PFSK-1 (cell line): ENCODE measurements around the gene LRRC42.

ENCODE experiments used
- FOXP2 ChIP-seq: optimal IDR thresholded peaks from 2 replicates; pipeline ENCODE3; 2011; ENCODE audit warnings: borderline replicate concordance, control low read depth, inconsistent platforms; ENCODE audit not compliant: insufficient read depth; ENCODE audit errors: extremely low read length, extremely low read depth
- POLR2AphosphoS5 ChIP-seq: IDR thresholded peaks from 2 replicates; pipeline ENCODE4 v1.6.1; 2012; ENCODE audit warnings: low read depth, mild to moderate bottlenecking, control low read depth, low read length, moderate library complexity
- SIN3A ChIP-seq: IDR thresholded peaks from 2 replicates; pipeline ENCODE4 v1.6.1; 2012; ENCODE audit warnings: mild to moderate bottlenecking, low read length, moderate library complexity, borderline replicate concordance; ENCODE audit not compliant: insufficient read depth
- TAF1 ChIP-seq: IDR thresholded peaks from 2 replicates; pipeline ENCODE4 v1.6.1; 2012; ENCODE audit warnings: low read length, control low read depth, borderline replicate concordance; ENCODE audit not compliant: insufficient read depth
- TF ChIP-seq, protein P1 (sequence below), 2 experiments: IDR thresholded peaks; 2 replicates each; pipeline versions ENCODE4 v1.6.1 to v1.8.0; 2011 to 2012; ENCODE audit warnings: low read depth in 2 of 2, low read length in 2 of 2, control low read depth in 1 of 2, inconsistent platforms in 1 of 2, mild to moderate bottlenecking in 1 of 2, moderate library complexity in 1 of 2; ENCODE audit not compliant: insufficient read depth in 1 of 2

DNA sequence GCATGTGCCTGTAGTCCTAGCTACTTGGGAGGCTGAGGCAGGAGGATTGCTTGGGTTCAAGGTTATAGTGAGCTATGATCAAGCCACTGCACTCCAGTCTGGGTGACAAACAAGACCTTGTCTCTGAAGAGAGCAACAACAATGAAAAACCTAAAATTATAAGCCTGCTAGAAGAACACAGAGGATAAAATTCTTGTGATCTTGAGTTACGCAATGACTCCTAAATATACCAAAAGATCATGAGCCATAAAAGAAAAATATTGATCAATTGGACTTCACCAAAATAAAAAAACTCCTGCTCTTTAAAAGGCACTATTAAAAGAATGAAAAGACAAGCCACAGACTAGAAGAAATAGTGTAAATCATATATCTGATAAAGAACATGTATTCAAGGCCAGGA lies 49.5 kb downstream of the LRRC42 start:
- no peak for TF ChIP-seq POLR2AphosphoS5
- no peak for TF ChIP-seq SIN3A
- no peak for TF ChIP-seq TAF1
- TF ChIP-seq FOXP2, result no peak
- TF ChIP-seq, protein P1, sequence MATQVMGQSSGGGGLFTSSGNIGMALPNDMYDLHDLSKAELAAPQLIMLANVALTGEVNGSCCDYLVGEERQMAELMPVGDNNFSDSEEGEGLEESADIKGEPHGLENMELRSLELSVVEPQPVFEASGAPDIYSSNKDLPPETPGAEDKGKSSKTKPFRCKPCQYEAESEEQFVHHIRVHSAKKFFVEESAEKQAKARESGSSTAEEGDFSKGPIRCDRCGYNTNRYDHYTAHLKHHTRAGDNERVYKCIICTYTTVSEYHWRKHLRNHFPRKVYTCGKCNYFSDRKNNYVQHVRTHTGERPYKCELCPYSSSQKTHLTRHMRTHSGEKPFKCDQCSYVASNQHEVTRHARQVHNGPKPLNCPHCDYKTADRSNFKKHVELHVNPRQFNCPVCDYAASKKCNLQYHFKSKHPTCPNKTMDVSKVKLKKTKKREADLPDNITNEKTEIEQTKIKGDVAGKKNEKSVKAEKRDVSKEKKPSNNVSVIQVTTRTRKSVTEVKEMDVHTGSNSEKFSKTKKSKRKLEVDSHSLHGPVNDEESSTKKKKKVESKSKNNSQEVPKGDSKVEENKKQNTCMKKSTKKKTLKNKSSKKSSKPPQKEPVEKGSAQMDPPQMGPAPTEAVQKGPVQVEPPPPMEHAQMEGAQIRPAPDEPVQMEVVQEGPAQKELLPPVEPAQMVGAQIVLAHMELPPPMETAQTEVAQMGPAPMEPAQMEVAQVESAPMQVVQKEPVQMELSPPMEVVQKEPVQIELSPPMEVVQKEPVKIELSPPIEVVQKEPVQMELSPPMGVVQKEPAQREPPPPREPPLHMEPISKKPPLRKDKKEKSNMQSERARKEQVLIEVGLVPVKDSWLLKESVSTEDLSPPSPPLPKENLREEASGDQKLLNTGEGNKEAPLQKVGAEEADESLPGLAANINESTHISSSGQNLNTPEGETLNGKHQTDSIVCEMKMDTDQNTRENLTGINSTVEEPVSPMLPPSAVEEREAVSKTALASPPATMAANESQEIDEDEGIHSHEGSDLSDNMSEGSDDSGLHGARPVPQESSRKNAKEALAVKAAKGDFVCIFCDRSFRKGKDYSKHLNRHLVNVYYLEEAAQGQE (IDR thresholded peaks at IDR 0.05; ENCODE audit: insufficient read depth in 1 of 2, low read depth in 2 of 2, low read length in 2 of 2), result no peak
